DMS79 treated with DMSO at 0.1 percent for 48 hours (cell line): ENCODE measurements around the gene PKNOX1.
"Not testable (repeated sequence)": the region's sequence is repeated elsewhere in the genome, so short reads cannot be mapped to it uniquely, and the experiment has no call there.

Experiments
- DNase-seq: peaks from one replicate; lab custom pipeline; 2025; lab: John Stamatoyannopoulos, UW

PKNOX1 gene

DNA sequence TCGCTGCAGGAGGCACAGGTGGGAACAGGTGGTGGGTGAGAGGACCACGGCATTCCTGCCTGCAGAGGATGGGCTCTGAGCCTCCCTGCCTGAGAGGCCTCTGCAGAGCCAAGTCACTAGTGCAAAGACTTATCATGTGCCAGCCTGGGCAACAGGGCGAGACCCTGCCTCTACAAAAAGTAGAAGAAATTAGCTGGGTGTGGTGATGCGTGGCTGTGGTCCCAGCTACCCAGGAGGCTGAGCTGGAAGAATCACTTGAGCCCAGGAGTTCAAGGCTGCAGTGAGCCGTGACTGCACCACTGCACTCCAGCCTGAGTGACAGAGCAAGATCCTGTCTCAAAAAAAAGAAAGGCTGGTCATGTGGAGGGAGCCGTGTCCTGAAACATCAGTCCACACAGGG lies 46.4 kb downstream of the PKNOX1 start:
- peak; percentile 19 for DNase-seq

DNA sequence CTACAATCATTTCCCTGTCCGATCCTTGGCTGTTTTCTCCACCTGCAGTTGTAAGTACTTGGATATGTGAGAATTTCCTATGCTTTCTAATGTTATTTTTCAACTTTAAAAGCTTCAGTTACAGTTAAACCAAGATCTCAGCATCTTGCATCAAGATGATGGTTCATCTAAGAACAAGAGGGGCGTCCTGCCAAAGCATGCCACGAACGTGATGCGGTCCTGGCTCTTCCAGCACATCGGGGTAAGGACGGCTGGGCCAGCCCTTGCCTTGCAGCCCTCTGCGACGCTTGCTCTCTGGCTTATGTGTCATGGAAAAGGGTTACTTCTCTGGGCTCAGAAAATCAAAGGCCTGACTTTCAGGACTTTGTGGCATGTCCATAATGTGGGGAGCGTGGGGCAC lies 46.8 kb downstream of the PKNOX1 start:
- no peak for DNase-seq

DNA sequence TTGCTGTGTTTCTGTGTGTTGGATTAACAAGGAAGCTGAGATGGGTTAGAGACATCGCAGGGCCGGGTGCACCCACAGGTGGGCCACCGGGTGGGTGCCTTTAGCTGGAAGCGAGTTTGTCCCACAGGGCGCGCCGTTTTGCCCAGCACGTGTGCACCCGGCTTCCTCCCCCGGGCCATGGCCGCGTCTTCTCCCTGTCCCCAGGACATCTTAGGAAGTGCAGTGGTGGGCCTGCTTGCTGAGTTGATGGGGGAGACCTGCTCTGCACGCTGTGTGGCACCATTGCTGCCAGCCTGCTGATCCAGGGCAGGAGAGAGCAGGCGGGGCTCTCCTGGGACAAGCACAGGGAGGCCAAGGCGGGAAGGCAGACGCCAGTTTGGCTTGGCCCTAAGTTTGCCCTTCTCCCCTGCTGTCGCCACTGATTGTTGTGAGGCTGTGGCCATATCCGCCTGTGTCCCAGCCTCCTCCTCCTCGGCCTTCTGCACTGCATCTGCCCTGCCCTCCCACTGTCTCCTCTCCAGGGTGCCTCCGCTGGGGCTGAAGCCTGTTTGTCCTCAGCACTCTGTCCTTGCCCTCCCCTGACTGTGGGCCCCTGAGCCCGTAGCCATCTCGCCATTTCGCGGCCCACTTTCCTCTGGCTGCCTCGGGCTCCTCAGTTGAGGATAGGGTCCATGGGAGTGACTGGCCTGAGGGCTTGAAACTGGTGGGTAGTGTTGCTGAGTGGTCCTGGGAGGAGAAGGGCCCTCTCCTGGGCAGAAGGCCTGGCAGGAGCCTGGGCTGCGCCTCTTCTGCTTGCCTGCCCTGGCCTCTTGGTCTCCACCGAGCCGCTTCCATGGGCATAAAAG lies 47.6 kb downstream of the PKNOX1 start:
- no peak for DNase-seq

DNA sequence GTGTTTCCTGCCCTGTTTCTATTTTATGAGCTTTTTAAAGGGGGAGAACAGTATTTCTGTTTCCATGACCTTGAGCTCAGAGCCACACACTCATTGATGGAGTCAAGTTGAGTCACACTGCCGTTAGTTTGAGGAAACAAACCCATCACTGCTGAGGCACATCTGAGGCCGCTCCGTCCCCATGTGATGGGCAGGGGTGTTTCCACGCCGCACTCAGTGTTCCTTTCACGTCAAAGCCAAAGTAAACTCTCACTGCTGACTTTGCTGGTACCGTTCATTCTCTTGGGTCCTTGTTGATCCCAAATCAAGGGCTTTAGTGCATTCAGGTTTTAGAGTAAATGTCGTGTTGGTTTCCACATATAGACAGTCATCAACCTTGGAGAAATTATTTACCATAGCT lies 48.8 kb downstream of the PKNOX1 start:
- DNase-seq = no peak

DNA sequence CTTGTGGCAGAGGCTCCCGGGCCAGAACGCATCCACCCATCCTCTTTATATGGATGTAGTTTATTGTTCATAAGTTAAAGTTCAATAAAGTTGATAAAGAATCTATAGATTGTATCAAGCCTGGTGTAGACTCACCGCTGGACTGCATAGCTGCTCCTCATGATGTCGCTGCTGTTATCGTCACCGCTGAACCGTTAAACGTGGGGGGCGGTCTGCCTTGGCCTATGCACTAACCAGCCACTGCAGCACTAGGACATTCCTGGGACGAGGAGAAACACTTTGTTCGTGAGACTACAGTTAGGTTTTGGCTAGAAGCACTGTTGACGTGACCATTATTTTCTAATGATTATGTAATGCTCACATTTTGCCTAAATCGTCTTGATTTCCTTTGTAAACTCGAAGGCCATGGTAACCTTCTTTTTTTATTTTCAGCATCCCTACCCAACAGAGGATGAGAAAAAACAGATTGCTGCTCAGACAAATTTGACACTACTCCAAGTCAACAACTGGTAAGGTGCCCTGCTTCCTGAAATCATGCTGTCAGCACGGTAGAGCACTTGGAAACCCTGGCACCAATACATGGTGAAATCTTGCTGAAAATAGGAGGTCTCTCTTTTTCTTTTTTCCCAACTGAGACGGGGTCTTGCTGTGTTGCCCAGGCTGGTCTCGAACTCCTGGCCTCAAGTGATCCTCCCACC lies 50.2 kb downstream of the PKNOX1 start:
- DNase-seq = no peak

DNA sequence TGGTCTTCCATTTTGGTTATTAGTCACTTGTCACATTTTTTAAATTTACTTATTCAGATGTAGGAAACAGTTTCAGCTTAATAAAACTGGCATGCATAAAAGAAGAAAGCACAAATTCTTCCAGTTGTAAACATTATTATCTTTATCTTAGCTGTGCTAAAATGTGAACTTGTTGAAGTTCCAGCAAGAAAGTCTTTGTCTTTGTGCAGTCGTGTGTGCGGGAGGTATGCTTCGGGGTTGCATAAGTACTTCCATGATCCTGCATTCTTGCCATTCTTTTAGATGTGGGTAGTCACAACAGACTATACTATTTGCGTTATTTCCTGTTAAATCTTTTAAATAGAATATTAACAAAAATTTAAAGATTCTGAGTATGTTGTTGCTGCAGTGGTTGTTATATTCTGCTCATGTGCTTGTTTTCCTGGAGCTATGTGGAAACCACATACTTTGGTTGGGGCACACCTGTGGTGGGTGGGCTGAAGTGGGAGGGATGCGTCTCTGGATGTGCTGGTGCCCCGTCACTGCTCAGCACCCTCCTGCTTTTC lies 51.3 kb downstream of the PKNOX1 start:
- DNase-seq = no peak

DNA sequence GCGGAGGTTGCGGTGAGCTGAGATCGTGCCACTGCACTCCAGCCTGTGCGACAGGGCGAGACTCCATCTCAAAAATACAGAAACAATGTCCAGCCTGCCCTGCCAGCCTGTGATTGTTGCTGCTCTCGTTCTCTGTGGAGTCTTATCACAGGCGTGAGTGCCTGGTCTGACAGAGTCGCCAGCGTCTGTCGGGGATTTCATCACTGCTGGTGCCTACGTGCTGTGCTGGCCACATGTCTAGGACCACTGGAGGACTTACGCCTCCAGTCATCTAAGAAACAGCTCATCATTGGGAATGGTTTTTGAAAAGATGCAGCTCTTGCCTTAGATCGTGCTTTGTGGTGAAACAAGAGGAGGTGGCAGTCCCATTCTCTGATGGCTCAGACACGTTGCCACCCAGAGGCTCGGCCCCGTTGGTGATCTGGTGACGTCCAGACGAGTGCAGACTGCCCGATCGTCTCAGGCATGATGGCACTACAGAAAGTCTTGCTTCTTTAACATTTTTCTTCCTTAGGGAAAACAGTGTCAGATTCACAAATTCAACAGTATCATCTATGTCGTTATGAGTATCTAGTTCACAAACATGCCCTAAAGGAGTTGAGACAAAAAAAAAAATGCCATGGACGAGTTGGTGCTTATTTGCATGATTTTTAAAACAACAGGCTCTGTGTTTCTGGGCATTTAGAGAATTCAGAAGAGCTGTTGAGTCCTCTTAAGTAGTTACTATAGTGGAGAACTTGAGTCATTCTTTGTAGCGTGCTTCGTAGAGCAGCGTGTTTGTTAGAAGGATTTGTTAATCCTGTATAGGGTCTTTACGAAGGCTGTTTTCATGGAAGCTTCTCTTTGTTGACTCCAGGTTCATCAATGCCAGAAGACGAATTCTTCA lies 53.7 kb downstream of the PKNOX1 start:
- DNase-seq = no peak

DNA sequence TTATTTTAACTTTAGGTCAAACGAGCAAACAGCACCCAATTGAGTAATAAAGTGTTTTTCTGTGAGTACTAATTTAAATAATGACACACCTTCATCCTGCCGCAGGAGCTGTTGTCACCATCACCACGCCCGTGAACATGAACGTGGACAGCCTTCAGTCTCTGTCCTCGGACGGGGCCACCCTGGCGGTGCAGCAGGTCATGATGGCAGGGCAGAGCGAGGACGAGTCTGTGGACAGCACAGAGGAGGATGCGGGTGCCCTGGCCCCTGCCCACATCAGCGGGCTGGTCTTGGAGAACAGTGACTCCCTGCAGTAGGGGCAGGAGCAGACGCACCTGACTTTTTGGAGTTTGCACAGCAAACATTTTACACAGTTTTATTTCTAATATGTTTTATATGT lies 55.4 kb downstream of the PKNOX1 start:
- no peak for DNase-seq

DNA sequence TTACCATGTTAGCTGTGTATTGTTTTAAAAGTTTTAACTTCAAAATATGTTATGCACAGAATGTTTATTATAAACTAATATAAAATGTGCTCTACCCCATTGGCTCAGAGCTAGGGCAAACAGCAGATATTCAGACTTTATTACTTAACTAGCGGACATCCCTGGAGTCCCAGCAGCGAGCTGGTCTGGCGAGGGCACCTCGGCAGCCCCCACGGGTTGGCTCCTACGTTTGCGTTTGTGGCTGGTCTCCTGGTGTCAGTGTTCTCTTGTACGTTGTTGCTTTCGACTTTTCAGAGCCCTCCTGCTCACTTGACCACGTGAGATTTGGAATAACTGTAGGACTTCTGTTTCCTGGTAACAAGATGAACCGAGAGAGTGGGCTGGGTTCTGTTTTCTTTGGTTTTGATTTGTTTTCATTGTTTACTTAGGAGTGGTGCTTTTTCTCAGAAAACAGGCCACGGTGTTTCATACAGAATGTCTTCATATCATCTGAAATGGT lies 56.8 kb downstream of the PKNOX1 start:
- no peak for DNase-seq

DNA sequence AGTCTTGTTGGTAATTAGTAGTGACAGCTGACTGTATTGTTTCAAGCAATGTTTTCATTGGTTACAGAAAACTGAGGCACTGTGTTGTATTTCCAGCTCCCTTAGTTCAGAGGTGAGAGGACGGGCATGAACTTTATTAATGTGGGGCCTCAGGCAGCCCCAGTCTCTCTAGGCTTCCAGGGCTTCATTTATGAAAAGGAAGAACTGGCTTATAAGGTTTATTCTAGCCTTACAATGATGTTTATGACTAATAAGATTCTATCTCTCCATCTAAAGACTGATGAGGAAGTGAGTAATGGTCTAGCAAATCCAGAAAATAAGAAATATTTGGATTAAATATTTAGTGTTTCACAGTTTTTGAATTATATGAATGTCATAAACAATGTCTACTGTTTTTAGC lies 59.7 kb downstream of the PKNOX1 start:
- DNase-seq = no peak

DNA sequence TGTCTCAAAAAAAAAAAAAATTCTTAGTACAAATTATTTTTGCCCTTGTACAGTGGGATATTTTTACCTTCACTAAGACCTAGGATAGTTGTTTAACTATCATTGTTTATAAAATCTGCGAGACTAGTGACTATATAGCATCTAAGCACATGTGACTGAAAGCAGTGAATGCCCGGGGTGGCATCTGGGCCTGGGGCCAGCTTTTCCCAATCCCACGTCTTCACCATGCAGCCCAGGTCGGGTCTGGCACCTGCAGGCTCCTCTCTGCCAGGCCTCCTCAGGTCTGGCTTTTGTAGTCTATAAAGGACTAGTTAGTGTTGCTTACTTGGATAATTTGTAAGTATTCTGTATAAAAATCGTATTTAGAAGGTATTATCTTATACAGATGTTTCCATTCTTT lies 60.5 kb downstream of the PKNOX1 start:
- DNase-seq = no peak

DNA sequence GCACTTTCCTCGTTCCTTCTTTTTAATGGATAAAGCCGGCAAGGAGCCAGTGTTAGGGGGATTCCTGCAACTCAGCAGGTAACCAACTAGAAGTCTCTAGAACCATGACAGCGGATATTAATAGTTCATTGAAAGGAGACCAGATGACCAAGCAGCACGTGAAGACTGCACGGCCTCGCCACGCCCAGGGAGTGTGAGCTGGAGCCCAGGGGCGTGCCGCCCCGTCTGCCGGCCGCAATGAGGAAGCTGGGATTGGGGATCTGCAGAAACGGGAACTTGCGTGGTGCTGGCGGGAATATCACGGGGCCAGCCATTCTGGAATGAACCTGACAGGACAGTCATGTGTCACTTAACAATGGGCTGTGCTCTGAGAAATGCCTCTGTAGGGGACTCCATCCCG lies 62.5 kb downstream of the PKNOX1 start:
- DNase-seq = not testable (repeated sequence)

DNA sequence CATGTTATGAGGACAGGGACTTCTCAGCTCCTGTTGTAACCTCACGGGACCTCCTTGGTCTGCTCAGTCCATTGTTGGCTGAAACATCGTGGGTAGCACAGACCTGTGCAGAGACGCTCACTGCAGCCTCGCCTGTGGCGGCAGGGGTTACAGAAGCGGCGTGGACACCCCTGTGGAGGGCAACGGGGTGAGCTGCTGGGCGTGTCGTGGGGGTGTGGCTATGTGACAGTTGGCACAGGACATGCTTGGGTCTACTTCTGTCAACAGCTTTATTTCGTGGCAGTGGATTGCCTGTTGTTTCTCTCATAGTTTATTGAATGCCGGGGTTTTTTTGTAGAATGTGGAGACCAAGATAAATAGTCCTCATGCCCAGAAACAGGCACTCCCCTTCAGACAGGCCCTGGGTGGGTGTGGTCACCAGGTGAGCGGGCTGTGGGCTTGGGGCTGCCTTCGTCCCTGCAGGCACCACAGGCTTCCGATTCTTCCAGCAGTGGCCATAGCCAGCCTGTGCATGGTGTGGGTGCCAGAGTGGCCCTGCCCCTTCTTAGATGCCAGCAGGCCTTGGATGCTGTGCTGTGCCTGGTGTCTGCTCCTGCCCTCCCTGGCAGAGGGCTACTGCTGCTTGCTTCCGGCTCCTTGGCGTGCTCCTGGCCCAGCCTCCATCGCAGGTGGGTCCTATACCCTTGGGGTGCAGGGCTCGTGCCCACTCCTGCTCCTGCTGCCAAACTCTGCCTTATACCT lies 63.7 kb downstream of the PKNOX1 start:
- DNase-seq = not testable (repeated sequence)

DNA sequence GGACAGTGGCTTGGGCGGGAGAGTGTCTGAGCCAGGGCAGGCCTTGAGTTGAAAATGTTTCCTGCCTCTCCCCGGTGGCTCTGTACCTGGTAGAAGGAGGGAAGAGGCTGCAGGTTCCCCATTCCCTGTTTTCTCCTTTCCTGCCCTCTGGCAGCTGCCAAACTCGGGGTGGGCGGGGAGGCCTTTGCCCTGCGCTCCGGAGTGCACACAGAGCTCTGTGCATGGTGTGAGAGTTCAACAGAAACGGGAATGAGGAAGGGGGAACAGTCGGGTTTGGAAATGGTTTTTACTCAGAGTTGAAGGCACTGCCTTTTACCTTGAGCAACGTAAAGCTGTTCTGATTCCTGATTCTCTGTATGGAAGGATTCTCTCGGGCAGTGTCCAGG lies 64.3 kb downstream of the PKNOX1 start:
- DNase-seq = not testable (repeated sequence)

DNA sequence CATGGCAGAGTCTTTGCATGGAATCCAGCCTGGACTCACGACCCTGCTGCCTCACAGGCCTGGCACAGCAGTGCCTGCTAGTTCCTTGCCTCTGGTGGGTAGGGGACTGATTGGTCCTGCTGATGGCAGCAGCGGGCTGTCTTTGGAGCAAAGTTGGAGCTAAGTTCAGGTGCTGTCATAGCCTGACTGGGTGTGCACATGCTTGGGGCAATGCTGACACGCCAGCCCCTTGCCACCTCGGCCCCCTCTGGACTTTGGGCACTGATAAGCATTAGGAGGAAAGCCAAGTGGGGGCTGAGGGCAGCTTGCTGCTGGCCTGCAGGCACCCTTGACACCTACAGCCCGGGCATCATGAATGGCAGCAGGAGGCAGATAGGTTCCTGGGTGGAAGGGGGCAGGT lies 67.8 kb downstream of the PKNOX1 start:
- DNase-seq = not testable (repeated sequence)

DNA sequence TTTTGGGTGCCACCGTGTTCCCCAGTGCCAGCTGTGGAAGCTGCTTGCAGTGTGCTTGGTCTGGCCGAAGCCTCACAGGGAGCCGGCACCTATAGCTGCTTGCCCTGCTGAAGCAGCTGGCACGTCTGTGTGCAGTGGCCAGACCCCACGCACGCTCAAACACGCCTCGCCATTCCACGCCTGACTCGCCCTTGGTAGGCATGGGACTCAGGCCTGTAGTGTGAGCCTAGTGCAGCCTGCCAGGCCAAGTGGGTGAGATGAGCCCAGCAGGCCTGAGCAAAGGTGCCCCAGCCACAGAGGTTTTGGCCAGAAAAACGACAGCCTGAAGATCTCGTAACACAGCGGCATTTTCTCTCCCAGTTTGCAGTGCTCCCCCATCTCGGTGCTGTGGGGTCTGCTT lies 68.9 kb downstream of the PKNOX1 start:
- DNase-seq = not testable (repeated sequence)

DNA sequence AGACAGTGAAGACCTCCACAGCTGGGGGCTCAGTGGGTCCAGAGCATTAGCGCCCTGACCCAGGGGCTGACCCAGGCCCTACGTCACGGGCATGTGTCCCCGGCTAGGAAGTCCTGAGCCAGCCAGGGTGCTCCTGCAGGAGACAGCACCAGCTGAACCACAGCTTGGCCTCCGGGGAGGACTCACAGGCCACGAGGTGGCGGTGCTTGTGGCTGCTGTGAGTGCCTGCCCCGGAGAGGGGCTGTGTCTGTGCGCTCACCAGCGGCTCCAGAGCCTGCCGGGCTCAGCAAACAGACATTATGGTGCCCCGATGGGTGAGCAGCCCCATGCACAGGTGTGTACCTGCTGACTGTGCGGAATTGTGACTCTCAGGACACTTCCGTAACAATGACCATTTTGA lies 70.2 kb downstream of the PKNOX1 start:
- DNase-seq = not testable (repeated sequence)

DNA sequence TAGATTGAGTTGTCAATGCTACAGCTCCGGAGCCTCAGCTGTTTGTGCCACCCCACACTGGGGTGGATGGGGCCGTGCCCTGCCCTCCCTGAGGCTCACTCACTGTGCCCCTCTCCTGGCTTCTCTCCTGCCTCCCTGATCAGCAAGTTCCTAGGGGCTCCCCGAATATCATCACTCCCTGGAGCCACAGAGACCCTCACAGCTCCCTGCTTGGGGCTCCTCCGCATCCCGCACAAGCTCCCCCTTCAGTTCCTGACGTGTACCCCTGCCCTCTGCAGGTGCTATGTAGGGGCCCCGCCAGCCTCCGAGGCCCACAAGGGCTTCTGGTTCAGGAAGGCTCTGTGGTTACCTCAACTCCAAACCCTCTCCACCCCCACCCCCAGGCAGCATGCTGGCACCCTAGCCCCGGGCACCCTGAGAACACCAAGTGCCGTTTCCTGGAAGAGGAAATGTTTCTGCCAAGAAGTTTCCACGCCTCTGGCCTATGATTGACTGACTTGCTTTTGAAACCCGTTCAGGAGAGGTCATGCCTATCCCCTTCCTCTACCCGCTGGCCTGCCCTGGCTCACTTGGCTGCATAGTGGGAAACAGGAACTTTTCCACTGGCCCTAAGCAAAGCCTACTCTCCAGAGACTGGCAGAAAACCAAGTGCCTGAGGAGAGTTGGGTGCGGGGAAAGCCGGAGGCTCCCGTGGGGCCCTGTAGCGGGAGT lies 71.0 kb downstream of the PKNOX1 start:
- not testable (repeated sequence) for DNase-seq

DNA sequence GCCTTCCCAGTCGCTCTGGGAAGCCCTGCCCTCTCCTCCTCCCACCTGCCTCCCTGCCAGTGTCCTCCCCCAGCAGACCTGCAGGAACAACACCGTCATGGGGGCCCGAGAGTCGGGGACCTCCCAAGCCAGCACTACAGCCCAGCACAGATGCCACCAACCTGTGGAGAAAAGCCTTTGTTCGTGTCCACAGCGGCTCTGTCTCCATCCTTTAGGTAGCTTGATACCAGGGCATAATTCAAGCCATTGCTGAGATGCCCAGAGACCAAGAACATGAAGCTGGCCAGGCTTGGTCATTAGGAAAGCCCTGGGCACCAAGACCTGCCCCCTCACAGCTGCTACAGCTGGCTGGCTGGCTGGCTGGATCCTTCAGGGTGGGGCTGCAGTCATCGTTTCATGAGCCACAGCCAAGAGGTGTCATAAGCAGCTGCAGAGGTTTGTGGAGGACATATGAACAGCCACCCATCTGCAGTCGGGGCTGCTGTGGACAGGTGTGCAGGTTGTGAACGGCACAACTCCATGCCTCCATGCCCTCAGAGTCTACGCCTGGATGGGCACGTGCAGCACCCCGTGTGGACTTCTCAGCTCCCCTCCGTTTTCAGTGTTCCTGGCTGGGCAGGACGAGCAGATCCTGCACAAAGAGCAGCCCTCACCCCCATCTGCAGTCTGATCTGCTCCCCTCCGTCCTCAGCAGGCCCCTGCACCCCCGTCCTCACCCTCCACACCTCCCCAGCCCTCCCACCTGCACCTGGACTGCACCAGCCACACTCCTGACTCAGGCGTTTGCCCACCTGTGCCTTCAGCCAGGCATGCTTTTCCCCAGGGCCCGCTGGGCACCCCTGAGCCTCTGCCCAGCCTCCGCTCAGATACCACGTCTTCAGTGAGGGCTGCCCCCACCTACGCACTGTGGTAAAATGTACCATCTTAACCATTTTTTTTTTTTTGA lies 71.8 kb downstream of the PKNOX1 start:
- DNase-seq = peak; percentile 22
